Bronchial epithelial cell (primary cell): ENCODE measurements around the gene OR6S1. TPM values are rescaled to one million over a fixed set of nuclear protein-coding genes. Genes with fewer than 3 reads are reported as not detected.

ENCODE experiments used
- DNase-seq: peaks from one replicate; pipeline ENCODE4 v3.0.0-alpha.2; 2010; ENCODE audit warnings: low read depth
- FAIRE-seq: peaks from 2 replicates; lab custom pipeline; 2011; peaks lifted over from hg19 to GRCh38; lab: Jason Lieb, UNC
- H3K27me3 ChIP-seq: 2 replicates; pipeline ENCODE4 v1.5.1; 2011; ENCODE audit warnings: low read length; ENCODE audit not compliant: control insufficient read depth, insufficient read depth
- H3K36me3 ChIP-seq: 2 replicates; pipeline ENCODE4 v1.5.1; 2011; ENCODE audit warnings: low read length; ENCODE audit not compliant: control insufficient read depth, insufficient read depth
- H3K4me3 ChIP-seq: 2 replicates; pipeline ENCODE4 v1.5.1; 2011; ENCODE audit warnings: mild to moderate bottlenecking, low read depth, low read length, control low read depth
- total RNA-seq: library from RNA; depleted of rRNA; stranded (reverse); fragments of >200 nt; gene quantifications from 2 replicates; pipeline ENCODE4 v1.2.1, GENCODE V29; 2014
- TF ChIP-seq, protein P1 (sequence below): IDR thresholded peaks from 2 replicates; pipeline ENCODE4 v1.5.1; 2011; ENCODE audit warnings: mild to moderate bottlenecking, moderate library complexity, low read length, control low read depth, inconsistent platforms; ENCODE audit not compliant: insufficient read depth, severe bottlenecking

The OR6S1 gene
- total RNA-seq, 1 donor from 2014 or later, result not detected

DNA sequence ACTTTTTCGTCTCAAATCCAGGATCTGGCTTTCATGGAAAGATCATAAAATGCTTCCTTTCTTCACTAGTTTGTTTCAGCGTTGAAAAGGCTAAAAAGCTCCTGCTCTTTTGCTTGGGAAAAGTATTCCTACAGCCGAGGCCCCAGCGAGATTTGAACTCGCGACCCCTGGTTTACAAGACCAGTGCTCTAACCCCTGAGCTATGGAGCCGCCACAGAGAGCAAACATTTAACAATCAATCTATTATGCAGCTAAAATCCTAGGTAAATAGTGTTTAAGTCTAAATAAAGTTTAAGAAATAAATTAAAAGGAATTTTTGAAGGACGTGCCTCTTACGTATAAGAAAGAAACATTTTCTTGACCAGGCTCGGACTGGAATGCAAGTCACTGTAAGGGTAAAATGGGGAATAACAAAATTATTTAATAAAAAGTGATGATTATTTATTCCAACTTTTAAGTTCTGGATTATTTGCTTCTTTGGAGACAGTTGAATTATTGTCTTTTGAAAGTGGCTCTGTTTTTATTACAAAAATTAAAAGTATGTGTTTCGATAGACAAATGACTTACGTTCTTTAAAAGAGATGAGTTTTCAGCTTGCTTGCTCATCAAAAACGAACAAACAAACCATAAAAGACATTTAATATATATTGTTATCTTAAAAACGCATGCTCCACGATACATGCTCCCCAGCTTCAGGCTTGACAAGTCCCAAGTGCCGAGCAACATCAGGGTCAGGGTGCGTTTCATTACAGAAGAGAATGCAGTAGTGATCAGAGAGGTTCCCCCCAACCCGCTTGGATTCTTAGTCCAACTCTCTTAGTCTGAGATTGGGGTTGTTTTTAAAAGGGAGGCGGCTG is 10.2 kb downstream of the OR6S1 start:
- Histone ChIP-seq H3K36me3 (no peaks in the 10 kb centered on the region), H3K27me3 (peaks cover 1% of the 10 kb centered on the region), H3K4me3 (peak overlapping the region; percentile 46)
- TF ChIP-seq, protein P1, sequence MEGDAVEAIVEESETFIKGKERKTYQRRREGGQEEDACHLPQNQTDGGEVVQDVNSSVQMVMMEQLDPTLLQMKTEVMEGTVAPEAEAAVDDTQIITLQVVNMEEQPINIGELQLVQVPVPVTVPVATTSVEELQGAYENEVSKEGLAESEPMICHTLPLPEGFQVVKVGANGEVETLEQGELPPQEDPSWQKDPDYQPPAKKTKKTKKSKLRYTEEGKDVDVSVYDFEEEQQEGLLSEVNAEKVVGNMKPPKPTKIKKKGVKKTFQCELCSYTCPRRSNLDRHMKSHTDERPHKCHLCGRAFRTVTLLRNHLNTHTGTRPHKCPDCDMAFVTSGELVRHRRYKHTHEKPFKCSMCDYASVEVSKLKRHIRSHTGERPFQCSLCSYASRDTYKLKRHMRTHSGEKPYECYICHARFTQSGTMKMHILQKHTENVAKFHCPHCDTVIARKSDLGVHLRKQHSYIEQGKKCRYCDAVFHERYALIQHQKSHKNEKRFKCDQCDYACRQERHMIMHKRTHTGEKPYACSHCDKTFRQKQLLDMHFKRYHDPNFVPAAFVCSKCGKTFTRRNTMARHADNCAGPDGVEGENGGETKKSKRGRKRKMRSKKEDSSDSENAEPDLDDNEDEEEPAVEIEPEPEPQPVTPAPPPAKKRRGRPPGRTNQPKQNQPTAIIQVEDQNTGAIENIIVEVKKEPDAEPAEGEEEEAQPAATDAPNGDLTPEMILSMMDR, result no peak
- no peak for FAIRE-seq
- peak; percentile 55 for DNase-seq

DNA sequence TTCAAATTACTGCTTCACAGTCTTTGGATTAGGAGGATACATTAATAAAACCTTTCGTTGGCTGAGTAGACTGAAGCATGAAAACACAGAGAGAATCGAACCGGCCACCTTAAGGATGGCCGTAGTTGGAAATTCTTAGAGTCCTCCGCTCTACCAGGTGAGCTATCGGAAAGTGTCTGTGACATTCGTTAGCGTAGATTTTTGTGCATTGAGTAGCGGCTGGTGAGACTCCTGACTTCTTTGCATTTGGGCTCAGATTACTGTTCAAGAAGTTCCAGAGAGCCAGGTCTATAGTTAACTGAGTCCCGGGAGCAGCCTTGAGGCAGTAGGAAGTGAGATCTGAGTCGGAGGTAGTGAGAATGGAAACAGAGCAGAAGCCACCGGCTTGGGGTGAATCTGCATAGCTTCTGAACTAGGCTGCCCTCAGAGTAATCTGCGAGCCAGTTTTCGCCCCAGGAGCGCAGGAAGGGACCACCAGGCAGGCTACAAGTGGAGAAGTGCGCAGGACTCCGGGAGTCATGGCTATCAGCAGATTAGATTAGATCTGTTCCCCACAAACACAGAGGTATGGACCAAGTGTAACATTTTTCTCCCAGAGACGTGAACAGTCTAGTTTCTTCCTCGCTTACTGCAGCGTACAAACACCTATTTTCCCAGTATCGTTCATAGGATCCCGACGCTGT is 11.0 kb downstream of the OR6S1 start:
- DNase-seq, result peak; percentile 74

DNA sequence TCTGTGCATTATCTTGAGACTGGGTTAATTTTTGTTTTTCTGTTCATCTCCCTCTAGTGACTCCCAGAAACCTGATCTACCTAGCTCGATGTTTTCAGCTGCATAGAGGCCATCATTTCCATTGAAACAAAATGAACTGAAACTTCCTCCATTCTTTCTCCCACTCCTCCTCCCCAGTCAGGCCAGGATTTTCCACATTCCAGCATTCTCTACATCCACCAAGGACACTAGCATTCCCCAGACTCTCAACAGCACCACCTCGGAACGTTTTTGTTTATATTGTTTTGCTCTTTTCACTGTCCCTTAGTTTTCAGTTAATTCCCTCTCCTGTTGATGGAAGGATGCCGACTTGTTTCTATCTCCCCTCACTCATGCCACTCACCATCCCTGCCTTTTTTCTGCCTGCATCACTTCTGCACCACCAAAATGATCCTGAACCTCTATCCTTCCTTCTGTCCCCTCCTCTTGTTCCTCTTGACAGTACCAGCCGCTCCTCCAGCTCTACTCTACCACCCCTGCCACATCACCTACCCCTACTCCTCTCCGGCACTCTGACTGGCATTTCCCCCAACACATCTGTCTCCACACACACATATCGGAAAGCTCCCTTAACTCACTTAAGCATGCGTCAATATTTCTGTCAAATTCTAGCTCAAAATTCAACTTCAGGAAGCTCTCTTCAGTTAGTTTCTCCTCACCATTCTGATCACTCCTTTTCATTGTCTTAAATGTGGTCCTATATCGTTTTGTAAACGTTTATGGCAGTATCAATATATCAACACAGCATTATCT is 13.2 kb downstream of the OR6S1 start:
- H3K4me3 ChIP-seq, result no peak overlapping the region
- H3K36me3 ChIP-seq, result no peaks in the 10 kb centered on the region
- TF ChIP-seq, protein P1, result no peak
- DNase-seq, result no peak
- no peak for FAIRE-seq
- peaks cover under 1% of the 10 kb centered on the region for H3K27me3 ChIP-seq

More for the DNA sequence above, 11.0 kb downstream of the OR6S1 start:
- H3K27me3 ChIP-seq, result peaks cover 1% of the 10 kb centered on the region
- FAIRE-seq, result no peak
- no peaks in the 10 kb centered on the region for H3K36me3 ChIP-seq
- TF ChIP-seq, protein P1, result no peak
- peak overlapping the region; percentile 46 for H3K4me3 ChIP-seq

DNA sequence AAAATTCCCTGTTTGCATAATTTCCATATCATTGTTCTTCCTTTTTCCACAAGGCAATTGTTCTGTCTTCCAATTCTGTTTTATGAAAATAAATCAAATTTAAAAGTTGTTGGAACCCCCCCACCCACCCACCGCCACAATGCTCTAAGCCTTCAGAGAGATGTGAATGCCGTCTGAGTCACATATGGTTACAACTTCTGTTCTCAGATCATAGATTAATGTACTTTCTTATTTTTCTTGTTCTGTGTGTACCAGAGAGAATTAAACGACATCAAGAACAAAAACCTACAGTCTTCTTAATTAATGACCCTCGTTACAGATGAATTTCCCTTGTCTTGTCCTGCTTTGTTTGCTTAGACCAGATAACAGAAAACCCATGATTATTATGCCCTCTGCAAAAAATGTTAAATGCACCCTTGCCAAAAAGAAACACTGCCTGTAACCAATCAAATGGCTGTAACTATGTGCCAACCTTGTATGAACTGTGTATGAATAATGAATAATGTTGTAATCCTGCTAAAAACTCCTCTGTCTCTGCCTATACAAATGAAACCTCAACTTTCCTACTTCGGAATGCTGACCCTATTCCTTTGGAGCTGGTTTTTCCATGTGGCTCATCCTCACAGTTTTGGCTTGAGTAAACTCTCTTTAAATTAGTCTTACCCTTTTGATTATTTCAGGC is 14.0 kb downstream of the OR6S1 start:
- no peak for FAIRE-seq
- no peak overlapping the region for H3K4me3 ChIP-seq
- peak; percentile 51 for DNase-seq
- H3K27me3 ChIP-seq, result no peaks in the 10 kb centered on the region
- H3K36me3 ChIP-seq, result no peaks in the 10 kb centered on the region
- TF ChIP-seq, protein P1, result no peak

DNA sequence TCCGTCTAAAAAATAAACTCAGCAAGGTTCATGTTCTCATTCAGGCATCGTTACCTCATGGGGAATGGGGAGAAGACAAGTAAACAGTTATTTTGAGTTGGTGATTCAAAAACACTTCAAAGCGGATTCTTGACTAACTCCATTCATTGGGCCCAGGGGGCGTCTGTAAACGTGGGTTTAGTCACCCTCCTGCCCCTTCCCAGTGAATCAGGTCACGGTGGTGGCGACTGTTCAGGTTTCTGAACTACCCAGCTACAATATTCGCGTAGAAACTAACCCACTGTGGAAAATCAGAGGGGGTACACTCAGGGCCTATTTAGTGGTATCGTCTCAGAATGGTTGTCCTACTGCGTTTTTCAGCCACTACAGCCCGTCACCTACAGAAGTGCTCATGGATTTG is 15.2 kb downstream of the OR6S1 start:
- TF ChIP-seq, protein P1, result no peak
- H3K27me3 ChIP-seq, result no peaks in the 10 kb centered on the region
- DNase-seq, result no peak
- no peaks in the 10 kb centered on the region for H3K36me3 ChIP-seq
- H3K4me3 ChIP-seq, result no peak overlapping the region
- FAIRE-seq, result no peak
